Stimulated activated CD8-positive, alpha-beta memory T cell treated with anti-CD3 and anti-CD28 coated beads, Interleukin-15, amount 100 ng/mL, for 1 hour (primary cell): ENCODE measurements around the gene NXPH4.

Experiments used
- DNase-seq: peaks from one replicate; pipeline ENCODE4 v3.0.0-alpha.2; 2020; ENCODE audit warnings: low read depth

Gene NXPH4

GRCh38 chr12:57216014-57216911, at the start of gene NXPH4:
TSS of gene NXPH4 (plus strand) at chr12:57216794. CDS start at chr12:57216970, 176 bp downstream.
- peak; percentile 34 for DNase-seq

- no peak for DNase-seq
Measured at GRCh38 chr12:57166971-57167371, 49.6 kb upstream of the NXPH4 start.

- no peak for DNase-seq
Measured at GRCh38 chr12:57168058-57168457, 48.5 kb upstream of the NXPH4 start.

- DNase-seq: no peak
Measured at GRCh38 chr12:57169046-57169795, 47.4 kb upstream of the NXPH4 start.

GRCh38 chr12:57169969-57170368, 46.6 kb upstream of the NXPH4 start:
- no peak for DNase-seq

GRCh38 chr12:57170408-57170807, 46.2 kb upstream of the NXPH4 start:
- no peak for DNase-seq

GRCh38 chr12:57170927-57171326, 45.7 kb upstream of the NXPH4 start:
- DNase-seq: no peak

GRCh38 chr12:57171668-57172067, 44.9 kb upstream of the NXPH4 start:
- DNase-seq: no peak

GRCh38 chr12:57173089-57173488, 43.5 kb upstream of the NXPH4 start:
- no peak for DNase-seq

- no peak for DNase-seq
Measured at GRCh38 chr12:57173683-57174082, 42.9 kb upstream of the NXPH4 start.

- DNase-seq: no peak
Measured at GRCh38 chr12:57175428-57176138, 41.0 kb upstream of the NXPH4 start.

- DNase-seq: no peak
Measured at GRCh38 chr12:57176139-57176477, 40.5 kb upstream of the NXPH4 start.

GRCh38 chr12:57176846-57177245, 39.7 kb upstream of the NXPH4 start:
- no peak for DNase-seq

- no peak for DNase-seq
Measured at GRCh38 chr12:57177354-57177753, 39.2 kb upstream of the NXPH4 start.

GRCh38 chr12:57178213-57178612, 38.4 kb upstream of the NXPH4 start:
- no peak for DNase-seq

GRCh38 chr12:57179331-57180086, 37.1 kb upstream of the NXPH4 start:
- DNase-seq: no peak

- DNase-seq: no peak
Measured at GRCh38 chr12:57180321-57180989, 36.1 kb upstream of the NXPH4 start.

- DNase-seq: no peak
Measured at GRCh38 chr12:57181072-57181471, 35.5 kb upstream of the NXPH4 start.

- DNase-seq: no peak
Measured at GRCh38 chr12:57181561-57182155, 34.9 kb upstream of the NXPH4 start.

- peak; percentile 73 for DNase-seq
Measured at GRCh38 chr12:57182918-57183575, 33.5 kb upstream of the NXPH4 start.
